ENCODE measurements around the gene C16orf82. TPM values are rescaled to one million over a fixed set of nuclear protein-coding genes. Genes with fewer than 3 reads are reported as not detected.
"Not testable (repeated sequence)": the region's sequence is repeated elsewhere in the genome, so short reads cannot be mapped to it uniquely, and the experiment has no call there.

The C16orf82 gene
- total RNA-seq, 3 donors from 2014 or later = not detected

DNA sequence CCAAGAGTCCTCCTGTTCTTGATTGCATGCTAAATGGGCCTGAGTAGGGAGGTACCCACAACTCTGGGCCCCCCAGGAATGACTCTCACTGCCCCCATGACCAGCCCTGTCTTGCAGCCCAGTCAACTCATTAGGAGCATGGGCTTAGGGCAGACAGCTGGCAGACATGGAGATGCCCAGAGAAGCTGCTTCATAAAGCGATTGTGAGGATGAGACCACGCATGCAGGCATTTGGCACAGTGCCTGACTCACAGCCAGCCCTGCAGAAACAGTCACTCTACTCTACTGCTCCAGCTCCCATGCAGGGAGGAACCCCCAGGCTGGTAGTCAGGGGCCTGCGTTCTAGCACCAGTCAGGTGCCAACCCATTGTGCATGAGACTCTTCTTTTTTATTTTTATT, 8.4 kb upstream of the C16orf82 start:
- ATAC-seq = no peak
- no peaks in the 10 kb centered on the region for H3K4me1 Mint-ChIP-seq (ENCODE audit: low read depth)

DNA sequence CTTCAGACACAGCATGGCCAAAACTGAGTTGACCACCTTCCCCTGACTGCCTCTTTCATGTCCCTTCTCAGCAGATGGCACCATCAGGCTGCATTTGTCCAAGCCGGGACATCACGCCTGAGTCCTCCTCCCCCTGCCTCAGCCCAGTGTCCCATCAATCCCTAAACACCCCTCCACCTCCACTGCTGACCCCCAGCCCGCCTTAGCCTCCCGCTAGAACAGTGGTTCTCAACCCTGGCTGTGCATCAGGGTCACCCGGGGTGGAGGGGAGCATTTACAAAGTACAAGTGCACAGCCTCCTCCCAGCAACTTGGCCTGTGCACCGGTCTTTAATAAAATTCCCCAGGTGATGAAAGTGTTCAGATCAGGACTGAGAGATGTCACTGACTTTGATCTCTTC, 4.0 kb downstream of the C16orf82 start:
- ATAC-seq (no peak), DNase-seq (no peak)
- Mint-ChIP-seq H3K27me3 (ENCODE audit: low read depth) (peaks cover 10% of the 10 kb centered on the region), H3K4me3 (no peak overlapping the region), H3K36me3 (ENCODE audit: insufficient read depth) (no peaks in the 10 kb centered on the region), H3K4me1 (ENCODE audit: low read depth) (no peaks in the 10 kb centered on the region), H3K9me3 (peaks cover 5% of the 10 kb centered on the region)

More for the DNA sequence above, 8.4 kb upstream of the C16orf82 start:
- Mint-ChIP-seq H3K36me3 (ENCODE audit: insufficient read depth) (no peaks in the 10 kb centered on the region), H3K27me3 (ENCODE audit: low read depth) (peaks cover 4% of the 10 kb centered on the region), H3K9me3 (no peaks in the 10 kb centered on the region), H3K4me3 (no peak overlapping the region)
- no peak for DNase-seq

DNA sequence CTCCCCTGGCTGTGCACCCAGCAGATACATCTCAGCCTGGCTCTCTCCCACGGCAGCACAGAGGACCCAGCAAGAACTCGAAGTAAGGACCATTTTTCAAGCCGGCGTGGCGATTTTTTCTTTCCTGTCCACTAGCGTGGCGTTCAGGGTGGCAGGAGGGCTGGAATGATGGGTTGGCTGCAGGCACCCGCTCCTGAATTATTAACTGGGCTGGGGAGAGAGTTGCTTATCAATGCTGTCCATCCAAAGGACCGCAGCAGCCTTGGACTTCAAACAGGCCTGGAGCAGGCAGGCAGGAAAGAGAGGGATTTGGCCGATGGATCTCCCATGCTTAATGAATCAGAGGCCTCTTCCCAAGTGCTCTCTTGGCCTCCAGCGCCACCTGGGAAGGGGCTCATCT, 7.0 kb downstream of the C16orf82 start:
- H3K4me1 Mint-ChIP-seq (ENCODE audit: low read depth) = no peaks in the 10 kb centered on the region
- peaks cover 21% of the 10 kb centered on the region for H3K27me3 Mint-ChIP-seq (ENCODE audit: low read depth)
- no peak overlapping the region for H3K4me3 Mint-ChIP-seq
- no peaks in the 10 kb centered on the region for H3K36me3 Mint-ChIP-seq (ENCODE audit: insufficient read depth)
- ATAC-seq (no peak), DNase-seq (no peak)
- peaks cover 11% of the 10 kb centered on the region for H3K9me3 Mint-ChIP-seq

DNA sequence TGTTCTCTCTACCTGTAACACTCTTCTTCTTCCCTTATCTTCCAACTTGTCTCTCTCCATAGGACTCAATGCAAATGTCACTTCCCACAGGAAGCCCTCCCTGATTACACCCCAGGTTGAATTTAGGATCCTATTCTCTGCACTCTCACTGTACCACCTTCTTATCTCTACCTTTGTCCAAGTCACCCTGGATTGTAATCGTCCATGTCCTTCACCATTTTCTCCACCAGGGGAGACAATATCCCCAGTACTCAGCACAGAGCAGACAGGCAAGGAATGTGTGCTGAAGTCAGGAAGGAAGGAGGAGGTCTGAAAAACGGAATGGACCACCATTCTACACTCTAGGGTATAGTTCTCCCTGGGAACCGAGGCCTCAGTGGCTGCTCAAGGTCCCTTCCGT, 14.2 kb downstream of the C16orf82 start:
- DNase-seq (no peak), ATAC-seq (peak in 1 of 2 donors; percentile 35)
- peaks cover 5% of the 10 kb centered on the region for H3K9me3 Mint-ChIP-seq
- peaks cover 39% of the 10 kb centered on the region for H3K27me3 Mint-ChIP-seq (ENCODE audit: low read depth)
- no peaks in the 10 kb centered on the region for H3K36me3 Mint-ChIP-seq (ENCODE audit: insufficient read depth)
- H3K4me3 Mint-ChIP-seq = no peak overlapping the region
- no peaks in the 10 kb centered on the region for H3K4me1 Mint-ChIP-seq (ENCODE audit: low read depth)

DNA sequence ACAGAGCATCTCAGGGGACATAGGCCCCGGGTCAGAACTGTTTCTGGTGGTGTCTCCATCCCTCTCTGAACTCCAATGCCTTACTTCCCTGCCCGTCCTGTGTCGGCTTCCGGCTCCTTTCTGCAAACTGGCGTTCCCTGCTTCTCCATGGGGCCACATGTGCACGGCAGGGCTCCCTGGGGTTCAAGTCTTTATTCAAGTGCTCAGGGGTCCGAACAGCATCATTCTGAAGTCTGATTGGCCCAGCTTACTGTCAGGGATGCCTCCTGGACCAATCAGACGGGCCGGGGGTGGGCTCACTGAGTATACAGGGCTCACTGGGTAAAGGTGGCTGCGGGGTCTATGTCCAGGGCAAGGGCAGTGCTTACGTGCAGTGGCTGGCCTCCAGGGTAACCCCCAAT, 17.1 kb downstream of the C16orf82 start:
- H3K4me3 Mint-ChIP-seq = no peak overlapping the region
- DNase-seq = no peak
- ATAC-seq = no peak
- no peaks in the 10 kb centered on the region for H3K4me1 Mint-ChIP-seq (ENCODE audit: low read depth)
- no peaks in the 10 kb centered on the region for H3K9me3 Mint-ChIP-seq
- no peaks in the 10 kb centered on the region for H3K36me3 Mint-ChIP-seq (ENCODE audit: insufficient read depth)
- peaks cover 37% of the 10 kb centered on the region for H3K27me3 Mint-ChIP-seq (ENCODE audit: low read depth)

DNA sequence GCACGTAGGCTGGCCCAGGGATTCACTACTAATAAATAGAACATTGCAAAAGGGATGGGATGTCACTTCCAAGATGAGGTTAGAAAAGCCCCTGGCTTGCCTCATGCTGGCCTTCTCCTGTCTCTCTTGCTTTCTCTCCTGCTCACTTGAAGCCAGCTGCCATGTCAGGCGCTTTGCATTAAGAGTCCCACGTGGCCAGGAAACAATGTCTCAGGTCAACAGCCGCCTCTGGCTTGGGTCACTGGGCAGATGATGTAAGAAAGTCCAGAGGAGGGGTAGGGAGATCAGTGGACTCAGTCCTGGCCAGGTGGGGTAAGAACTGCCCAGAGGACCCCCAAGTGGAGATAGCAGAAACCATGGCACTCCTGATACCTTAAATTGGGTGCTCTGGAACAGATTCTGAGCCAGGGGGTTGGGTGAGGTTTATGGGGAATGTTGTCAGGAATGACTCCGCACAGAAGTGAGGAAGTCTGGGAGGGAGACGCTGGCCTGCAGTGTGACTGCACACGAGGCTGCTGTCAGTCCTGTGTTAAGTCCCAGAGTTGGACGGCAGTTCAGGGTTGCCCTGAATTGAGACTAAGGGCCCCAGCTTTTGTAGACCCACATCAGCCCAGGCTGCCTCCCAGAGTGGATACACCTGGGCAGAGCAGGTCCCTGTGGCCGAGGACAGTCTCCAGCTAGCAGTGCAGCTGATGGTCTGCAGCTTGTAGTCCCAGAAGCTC, 17.7 kb downstream of the C16orf82 start:
- DNase-seq = no peak
- no peaks in the 10 kb centered on the region for H3K36me3 Mint-ChIP-seq (ENCODE audit: insufficient read depth)
- H3K4me1 Mint-ChIP-seq (ENCODE audit: low read depth) = no peaks in the 10 kb centered on the region
- no peak for ATAC-seq
- peaks cover 40% of the 10 kb centered on the region for H3K27me3 Mint-ChIP-seq (ENCODE audit: low read depth)
- H3K4me3 Mint-ChIP-seq = no peak overlapping the region
- H3K9me3 Mint-ChIP-seq = no peaks in the 10 kb centered on the region

DNA sequence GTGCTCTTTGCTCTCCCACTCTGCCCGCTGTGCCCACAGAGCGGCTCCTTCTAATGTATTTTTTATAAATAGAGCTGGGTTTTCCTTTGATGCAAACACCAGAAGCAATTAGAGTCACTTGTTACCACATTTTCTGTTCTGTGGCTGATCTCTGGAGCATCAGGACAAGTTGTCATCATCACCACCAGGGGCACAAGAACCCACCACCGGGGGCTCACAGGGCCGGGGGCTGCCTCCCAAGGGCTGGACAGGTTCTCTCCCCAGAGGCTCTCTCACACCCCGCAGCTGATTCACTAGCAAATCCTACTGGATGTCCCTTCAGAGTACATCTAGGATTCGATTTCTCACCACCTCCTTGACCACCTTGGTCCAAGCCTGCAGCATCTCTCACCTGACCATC, 18.5 kb downstream of the C16orf82 start:
- no peaks in the 10 kb centered on the region for H3K4me1 Mint-ChIP-seq (ENCODE audit: low read depth)
- DNase-seq (no peak), ATAC-seq (no peak)
- no peaks in the 10 kb centered on the region for H3K36me3 Mint-ChIP-seq (ENCODE audit: insufficient read depth)
- no peaks in the 10 kb centered on the region for H3K9me3 Mint-ChIP-seq
- H3K4me3 Mint-ChIP-seq = no peak overlapping the region
- H3K27me3 Mint-ChIP-seq (ENCODE audit: low read depth) = peaks cover 43% of the 10 kb centered on the region

DNA sequence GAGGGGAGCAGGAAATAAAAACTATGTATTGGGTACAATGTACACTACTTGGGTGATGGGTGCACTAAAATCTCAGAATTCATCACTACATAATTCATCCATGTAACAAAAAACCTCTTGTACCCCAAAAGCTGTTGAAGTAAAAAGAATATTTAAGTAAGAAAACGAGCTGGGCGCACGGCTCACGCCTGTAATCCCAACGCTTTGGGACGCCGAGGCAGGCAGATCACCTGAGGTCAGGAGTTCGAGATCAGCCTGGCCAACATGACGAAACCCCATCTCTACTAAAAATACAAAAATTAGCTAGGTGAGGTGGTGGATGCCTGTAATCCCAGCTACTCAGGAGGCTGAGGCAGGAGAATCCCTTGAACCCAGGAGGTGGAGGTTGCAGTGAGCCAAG, 19.3 kb downstream of the C16orf82 start:
- DNase-seq; H3K4me1 Mint-ChIP-seq (ENCODE audit: low read depth); ATAC-seq; H3K9me3 Mint-ChIP-seq; H3K36me3 Mint-ChIP-seq (ENCODE audit: insufficient read depth); H3K4me3 Mint-ChIP-seq: not testable (repeated sequence)
- peaks cover 45% of the 10 kb centered on the region for H3K27me3 Mint-ChIP-seq (ENCODE audit: low read depth)

DNA sequence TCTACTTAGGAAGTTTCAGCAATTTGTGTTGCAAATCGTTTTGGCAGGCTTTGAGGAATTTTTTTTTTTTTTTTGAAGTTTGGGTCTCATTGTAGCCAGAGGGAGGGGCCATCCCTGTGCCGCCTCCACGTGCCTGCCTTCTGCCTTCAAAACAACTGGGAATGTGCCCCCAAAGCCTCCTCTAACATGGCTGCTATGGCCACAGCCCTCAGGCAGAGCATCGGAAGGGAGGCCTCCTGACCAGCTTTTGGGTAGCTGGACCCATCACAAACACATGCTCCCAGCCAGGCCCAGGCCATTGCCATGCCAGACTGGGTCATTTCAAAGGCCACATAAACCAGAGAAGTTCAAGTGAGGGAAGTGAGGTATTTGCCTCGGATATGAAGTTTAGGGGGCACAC, 21.5 kb downstream of the C16orf82 start:
- no peaks in the 10 kb centered on the region for H3K4me1 Mint-ChIP-seq (ENCODE audit: low read depth)
- DNase-seq (no peak), ATAC-seq (no peak)
- no peaks in the 10 kb centered on the region for H3K9me3 Mint-ChIP-seq
- H3K4me3 Mint-ChIP-seq = no peak overlapping the region
- H3K36me3 Mint-ChIP-seq (ENCODE audit: insufficient read depth) = no peaks in the 10 kb centered on the region
- peaks cover 53% of the 10 kb centered on the region for H3K27me3 Mint-ChIP-seq (ENCODE audit: low read depth)

DNA sequence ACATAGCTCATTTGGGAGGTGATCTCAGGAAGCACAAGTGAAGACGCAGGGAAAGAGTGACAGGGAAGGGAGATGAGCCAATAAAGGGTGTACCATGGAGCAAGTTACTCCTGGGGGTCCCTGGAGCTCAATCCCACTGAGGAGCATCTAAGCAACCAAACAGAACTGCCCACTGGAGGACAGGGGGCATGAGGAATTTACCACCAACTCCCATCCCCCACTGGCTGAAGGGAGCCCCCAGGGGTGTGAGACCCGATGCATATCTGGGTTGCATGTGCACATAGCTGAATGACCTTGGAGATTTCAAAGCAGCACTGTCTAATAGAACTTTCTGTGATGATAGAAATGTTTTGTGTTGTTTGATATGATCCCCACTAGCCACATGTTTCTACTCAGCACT, 29.6 kb downstream of the C16orf82 start:
- Mint-ChIP-seq H3K4me3 (no peak overlapping the region), H3K9me3 (peaks cover 5% of the 10 kb centered on the region), H3K27me3 (ENCODE audit: low read depth) (peaks cover 21% of the 10 kb centered on the region), H3K4me1 (ENCODE audit: low read depth) (no peaks in the 10 kb centered on the region), H3K36me3 (ENCODE audit: insufficient read depth) (no peaks in the 10 kb centered on the region)
- DNase-seq (no peak), ATAC-seq (no peak)

DNA sequence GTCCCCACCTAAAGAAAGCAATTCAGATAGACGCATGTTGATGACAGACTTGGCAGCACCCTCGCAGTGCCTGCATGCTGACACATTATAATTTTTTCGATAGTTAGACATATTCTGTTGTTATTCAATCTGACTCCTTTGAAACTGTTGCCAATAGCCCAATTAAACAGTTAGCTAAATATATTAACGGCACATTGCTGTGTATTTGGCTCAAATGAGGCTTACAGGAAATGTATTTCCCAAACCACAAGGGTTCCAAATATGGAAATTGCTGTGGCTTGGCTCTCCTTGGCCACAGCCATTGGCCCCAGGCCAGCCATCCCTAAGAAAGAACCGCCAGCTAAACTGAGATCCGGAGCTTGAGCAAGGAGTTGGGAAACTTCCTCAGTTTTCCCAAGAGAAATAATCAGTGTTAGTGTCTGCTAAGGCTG, 31.1 kb downstream of the C16orf82 start:
- no peak for ATAC-seq
- Mint-ChIP-seq H3K27me3 (ENCODE audit: low read depth) (peaks cover 11% of the 10 kb centered on the region), H3K4me1 (ENCODE audit: low read depth) (no peaks in the 10 kb centered on the region), H3K9me3 (peaks cover 5% of the 10 kb centered on the region), H3K36me3 (ENCODE audit: insufficient read depth) (no peaks in the 10 kb centered on the region), H3K4me3 (no peak overlapping the region)
- no peak for DNase-seq

DNA sequence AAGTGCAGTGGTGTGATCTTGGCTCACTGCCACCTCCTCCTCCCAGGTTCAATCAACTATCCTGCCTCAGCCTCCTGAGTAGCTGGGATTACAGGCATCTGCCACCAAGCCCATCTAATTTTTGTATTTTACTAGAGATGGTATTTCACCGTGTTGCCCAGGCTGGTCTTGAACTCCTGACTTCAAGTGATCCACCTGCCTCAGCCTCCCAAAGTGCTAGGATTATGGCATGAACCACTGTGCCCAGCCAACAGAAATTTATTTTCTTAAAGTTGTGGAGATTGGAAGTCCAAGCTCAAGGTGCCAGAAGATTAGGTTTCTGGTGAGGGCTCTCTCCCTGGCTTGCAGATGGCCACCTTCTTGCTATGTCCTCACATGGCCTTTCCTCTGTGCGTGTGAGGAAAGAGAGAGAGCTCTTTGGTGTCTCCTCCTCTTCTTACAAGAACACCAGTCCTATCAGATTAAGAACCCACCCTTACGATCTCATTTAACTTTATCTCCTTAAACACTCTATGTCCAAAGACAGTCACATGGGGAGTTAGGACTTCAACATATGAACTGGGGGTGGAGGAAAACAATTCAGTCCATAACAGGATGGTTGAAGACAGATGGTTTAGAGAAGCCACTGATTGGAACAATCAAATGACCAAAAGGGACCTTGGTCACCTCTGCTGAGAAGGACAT, 31.8 kb downstream of the C16orf82 start:
- ATAC-seq = no peak
- no peak overlapping the region for H3K4me3 Mint-ChIP-seq
- peaks cover 11% of the 10 kb centered on the region for H3K27me3 Mint-ChIP-seq (ENCODE audit: low read depth)

DNA sequence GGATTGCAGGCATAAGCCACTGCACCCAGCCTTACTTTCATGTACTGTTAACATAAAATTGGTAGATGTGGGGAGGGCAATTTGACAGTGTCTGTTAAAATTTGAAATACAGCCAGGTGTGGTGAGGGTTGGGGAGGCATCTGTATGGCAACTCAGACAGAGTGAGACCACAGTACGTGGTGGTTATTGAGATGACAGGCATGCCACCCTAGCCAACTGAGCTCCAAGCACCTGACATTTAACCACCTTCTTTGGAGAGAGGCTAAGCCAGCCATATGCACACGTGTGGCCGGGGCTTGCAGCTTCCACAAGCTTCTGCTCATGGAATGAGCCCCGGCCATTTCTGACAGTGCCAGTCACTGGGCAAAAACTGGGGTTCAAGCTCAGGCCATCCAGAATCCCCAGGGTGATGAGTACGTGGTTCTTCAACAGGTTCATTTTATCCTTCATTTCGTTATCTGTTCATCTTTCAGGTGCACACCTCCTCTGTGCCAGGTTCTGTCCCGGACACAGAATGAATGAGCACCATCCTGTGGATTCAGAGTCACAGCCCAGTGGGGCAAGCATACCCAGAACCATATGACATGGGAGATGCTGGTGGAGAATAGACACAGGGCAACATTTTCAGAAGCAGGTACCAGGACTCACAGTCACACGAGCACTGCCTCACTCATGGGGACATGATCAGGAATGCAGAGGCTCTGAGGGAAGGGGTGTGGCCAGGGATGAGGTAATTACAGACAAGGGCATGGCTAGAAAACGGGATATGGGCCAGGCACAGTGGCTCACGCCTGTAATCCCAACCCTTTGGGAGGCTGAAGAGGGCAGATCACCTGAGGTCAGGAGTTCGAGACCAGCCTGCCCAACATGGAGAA, 36.2 kb downstream of the C16orf82 start:
- no peaks in the 10 kb centered on the region for H3K9me3 Mint-ChIP-seq
- H3K27me3 Mint-ChIP-seq (ENCODE audit: low read depth) = peaks cover 9% of the 10 kb centered on the region
- no peaks in the 10 kb centered on the region for H3K36me3 Mint-ChIP-seq (ENCODE audit: insufficient read depth)
- H3K4me1 Mint-ChIP-seq (ENCODE audit: low read depth) = no peaks in the 10 kb centered on the region
- H3K4me3 Mint-ChIP-seq = no peak overlapping the region
- ATAC-seq = no peak
- no peak for DNase-seq

More for the DNA sequence above, 31.8 kb downstream of the C16orf82 start:
- H3K36me3 Mint-ChIP-seq (ENCODE audit: insufficient read depth) = no peaks in the 10 kb centered on the region
- peaks cover 5% of the 10 kb centered on the region for H3K9me3 Mint-ChIP-seq
- no peaks in the 10 kb centered on the region for H3K4me1 Mint-ChIP-seq (ENCODE audit: low read depth)
- no peak for DNase-seq

DNA sequence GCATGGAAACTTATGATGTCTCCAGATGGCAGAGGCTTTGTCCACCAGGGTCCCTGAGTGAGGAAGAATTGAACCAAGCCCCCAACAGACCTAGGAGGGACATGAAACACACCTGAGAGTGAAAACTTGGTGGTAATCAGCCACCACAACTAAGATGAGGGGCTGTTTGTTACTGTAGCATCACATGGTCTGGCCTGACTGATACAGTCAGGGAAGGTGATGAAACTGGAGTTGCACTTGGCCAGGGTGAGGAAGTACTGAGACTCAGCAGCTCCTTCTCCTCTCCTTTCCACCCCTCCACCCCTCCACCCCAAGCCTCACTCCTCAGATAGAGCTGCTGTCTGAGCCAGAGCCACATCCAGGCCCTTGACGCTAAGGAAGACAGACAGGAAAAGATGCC, 37.2 kb downstream of the C16orf82 start:
- peaks cover 7% of the 10 kb centered on the region for H3K27me3 Mint-ChIP-seq (ENCODE audit: low read depth)
- no peak for ATAC-seq
- DNase-seq = no peak
- no peaks in the 10 kb centered on the region for H3K36me3 Mint-ChIP-seq (ENCODE audit: insufficient read depth)
- peaks cover 2% of the 10 kb centered on the region for H3K4me1 Mint-ChIP-seq (ENCODE audit: low read depth)
- no peak overlapping the region for H3K4me3 Mint-ChIP-seq
- no peaks in the 10 kb centered on the region for H3K9me3 Mint-ChIP-seq
